Large intestine (tissue), 3 donors: ENCODE results near the gene CD34. TPM values are rescaled to one million over a fixed set of nuclear protein-coding genes. Genes with fewer than 3 reads are reported as not detected.

Source experiments
- DNase-seq, 2 donors: peaks; one replicate each; pipeline versions ENCODE4 v3.0.0 to v3.0.0-alpha.2; 2013
- H3K27ac ChIP-seq: one replicate; pipeline ENCODE4 v1.5.1; 2013; ENCODE audit warnings: low read length
- H3K27me3 ChIP-seq: 2 replicates; pipeline ENCODE4 v1.6.1; 2013; ENCODE audit warnings: low read length; ENCODE audit not compliant: control insufficient read depth, insufficient read depth
- H3K36me3 ChIP-seq: 2 replicates; pipeline ENCODE4 v1.6.1; 2013; ENCODE audit warnings: low read length; ENCODE audit not compliant: control insufficient read depth, insufficient read depth
- H3K4me1 ChIP-seq: one replicate; pipeline ENCODE4 v1.6.1; 2013; ENCODE audit warnings: low read length; ENCODE audit not compliant: control insufficient read depth, insufficient read depth
- H3K4me3 ChIP-seq: one replicate; pipeline ENCODE4 v1.5.1; 2013; ENCODE audit warnings: low read length
- H3K9me3 ChIP-seq: one replicate; pipeline ENCODE4 v1.6.1; 2013; ENCODE audit warnings: mild to moderate bottlenecking, low read depth, low read length, moderate library complexity; ENCODE audit not compliant: control insufficient read depth
- WGBS: methylation state at CpG from one replicate; pipeline ENCODE4 v1.1.5; 2013; ENCODE audit warnings: low lambda C conversion rate; ENCODE audit not compliant: insufficient coverage; 5-methylcytosine and 5-hydroxymethylcytosine counted together
- polyA plus RNA-seq: library from polyadenylated mRNA; unstranded; fragments of 120-200 nt; gene quantifications from one replicate; pipeline ENCODE4 v1.2.1, GENCODE V29; 2013

CD34 gene
- polyA plus RNA-seq, 1 donor = 33.1 TPM

DNA sequence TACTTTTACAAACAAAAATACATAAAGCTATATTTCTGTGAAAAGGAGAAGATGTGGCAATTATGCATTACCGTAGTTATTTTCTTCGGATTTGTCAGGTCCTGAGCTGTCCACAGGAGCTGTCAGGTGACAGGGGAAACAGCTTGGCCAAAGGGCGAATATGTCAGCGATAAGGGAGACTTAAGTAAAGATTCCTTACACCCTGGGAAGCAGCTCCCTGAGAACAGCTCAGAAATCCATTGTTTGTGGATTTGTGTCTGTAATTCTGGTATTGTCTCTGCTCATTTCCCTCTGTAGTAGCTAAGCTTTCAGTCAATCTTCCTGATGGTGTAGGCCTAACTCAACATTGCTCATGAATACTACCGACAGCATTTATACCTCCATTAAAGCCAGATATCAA lies 7.1 kb upstream of the CD34 start:
- peaks cover 3% of the 10 kb centered on the region for H3K27me3 ChIP-seq
- H3K9me3 ChIP-seq = no peaks in the 10 kb centered on the region
- H3K27ac ChIP-seq = peak overlapping the region; percentile 58
- DNase-seq = peak; percentile 85 to 90
- 20% methylated on average over 1 of the region's 5 CpGs for WGBS
- H3K36me3 ChIP-seq = no peaks in the 10 kb centered on the region
- no peak overlapping the region for H3K4me3 ChIP-seq
- peaks cover 16% of the 10 kb centered on the region for H3K4me1 ChIP-seq

GRCh38 chr1:207917080-207917479 lies 6.2 kb upstream of the CD34 start:
- no peak for DNase-seq
- no CpG with 5 or more reads among the region's 4 CpGs for WGBS

GRCh38 chr1:207913951-207914350 lies 3.0 kb upstream of the CD34 start:
- WGBS = no CpG with 5 or more reads among the region's 1 CpG
- Histone ChIP-seq H3K36me3 (no peaks in the 10 kb centered on the region), H3K27me3 (peaks cover 40% of the 10 kb centered on the region), H3K27ac (no peak overlapping the region), H3K4me1 (peaks cover 15% of the 10 kb centered on the region), H3K4me3 (no peak overlapping the region), H3K9me3 (no peaks in the 10 kb centered on the region)
- peak in 1 of 2 donors; percentile 43 for DNase-seq

More at GRCh38 chr1:207917080-207917479, 6.2 kb upstream of the CD34 start:
- no peaks in the 10 kb centered on the region for H3K36me3 ChIP-seq
- peak overlapping the region; percentile 58 for H3K27ac ChIP-seq
- no peaks in the 10 kb centered on the region for H3K9me3 ChIP-seq
- no peak overlapping the region for H3K4me3 ChIP-seq
- peaks cover 16% of the 10 kb centered on the region for H3K4me1 ChIP-seq
- H3K27me3 ChIP-seq = peaks cover 12% of the 10 kb centered on the region

DNA sequence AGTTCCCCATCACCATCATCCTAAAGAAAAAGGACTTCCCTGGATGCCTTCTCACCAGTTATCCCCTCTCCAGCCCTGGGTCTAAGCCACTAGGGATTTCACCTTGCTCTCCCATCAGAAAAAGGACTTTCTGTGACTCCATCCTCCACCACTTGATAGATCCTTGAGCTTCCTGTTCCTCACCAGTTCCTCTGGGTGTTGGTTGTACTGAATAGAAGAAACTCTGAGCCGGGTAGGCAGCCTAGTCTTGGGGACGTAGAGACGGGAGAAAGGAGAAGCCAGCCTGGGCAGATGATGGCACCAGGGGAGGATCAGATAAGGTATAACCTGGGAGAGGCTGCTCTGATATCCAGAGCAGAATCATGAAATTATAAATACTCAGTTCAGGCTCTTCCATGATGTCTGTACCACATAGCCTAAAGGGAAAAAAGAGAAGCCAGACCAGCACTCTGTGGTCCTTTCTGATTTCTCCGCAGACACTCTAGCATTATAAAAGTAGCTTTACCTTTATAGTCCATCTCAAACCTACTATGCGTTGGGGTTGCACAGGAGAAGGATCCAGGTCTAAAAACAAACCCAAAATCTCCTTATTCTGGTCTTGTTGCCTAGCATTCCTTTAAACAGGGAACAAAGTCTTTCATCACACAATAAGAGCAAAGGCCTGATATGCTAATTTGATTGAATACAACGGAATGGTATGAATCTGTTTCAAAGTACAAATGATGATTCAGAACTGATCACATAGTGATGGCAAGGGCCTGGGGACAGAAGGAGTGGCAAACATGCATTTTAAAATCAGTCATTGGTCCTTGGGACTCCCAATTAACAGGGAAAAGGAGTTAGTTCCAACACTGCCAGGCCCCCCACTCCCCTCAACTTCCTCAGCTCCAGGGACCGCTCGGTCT lies 1.2 kb upstream of the CD34 start:
- Histone ChIP-seq H3K9me3 (no peaks in the 10 kb centered on the region), H3K27me3 (peaks cover 41% of the 10 kb centered on the region), H3K4me3 (no peak overlapping the region), H3K27ac (no peak overlapping the region), H3K36me3 (no peaks in the 10 kb centered on the region), H3K4me1 (no peaks in the 10 kb centered on the region)
- no peak for DNase-seq
- 100% methylated on average over 1 of the region's 8 CpGs for WGBS

DNA sequence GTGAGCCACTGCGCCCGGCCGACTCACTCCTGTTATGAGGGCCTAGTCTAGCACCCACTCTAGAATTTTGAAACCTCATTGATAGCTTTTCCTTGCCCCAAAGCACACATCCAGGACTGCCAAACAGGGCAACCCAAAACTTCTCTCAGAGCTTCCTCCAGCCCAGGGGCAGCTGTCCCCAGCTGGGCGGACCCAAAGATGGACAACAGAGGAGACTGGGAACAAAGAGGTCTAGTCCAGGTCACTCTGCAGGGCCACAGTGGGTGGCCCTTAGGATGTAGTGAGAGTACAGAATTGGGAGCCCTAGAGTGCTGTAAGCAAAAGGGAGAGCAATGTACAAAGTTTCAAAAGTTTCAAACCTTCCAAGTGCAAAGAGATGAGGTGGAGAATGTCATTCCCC lies 1.2 kb downstream of the CD34 start:
- peak overlapping the region; percentile 40 for H3K4me3 ChIP-seq

DNA sequence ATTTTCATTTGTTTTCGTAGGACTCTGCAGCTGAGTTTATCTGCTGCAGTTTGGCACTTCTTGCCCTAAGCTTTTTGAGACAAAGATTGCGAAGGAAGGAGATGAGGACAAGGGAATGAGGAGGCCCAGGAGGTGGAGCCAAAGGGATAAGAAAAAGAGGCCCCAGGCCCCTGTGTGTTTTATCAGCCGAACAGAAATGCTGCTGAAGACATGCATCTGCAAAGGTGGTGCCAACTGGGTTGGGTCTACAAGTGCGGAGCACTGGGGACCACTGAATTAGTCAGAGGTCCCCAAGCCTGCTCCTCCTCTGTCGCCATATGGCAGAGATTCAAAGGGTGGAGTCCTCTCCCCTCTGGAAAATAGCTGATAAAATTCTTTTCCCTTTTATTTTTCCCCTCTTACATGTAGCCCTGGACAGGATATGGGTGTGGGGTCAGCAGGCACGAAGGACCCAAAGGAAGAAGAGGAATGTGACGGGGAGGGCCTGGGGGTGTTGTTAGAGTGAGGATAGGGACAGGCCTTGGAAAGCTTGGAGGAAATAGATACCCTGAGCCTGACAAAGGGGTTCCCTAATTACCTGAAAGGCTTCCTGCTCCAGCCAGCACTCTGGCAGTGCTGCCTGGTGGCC lies 2.7 kb downstream of the CD34 start:
- 72% methylated on average over 2 of the region's 7 CpGs for WGBS
- H3K27me3 ChIP-seq = peaks cover 39% of the 10 kb centered on the region
- no peaks in the 10 kb centered on the region for H3K36me3 ChIP-seq
- no peak overlapping the region for H3K27ac ChIP-seq
- no peaks in the 10 kb centered on the region for H3K4me1 ChIP-seq
- DNase-seq = no peak
- H3K9me3 ChIP-seq = no peaks in the 10 kb centered on the region
- H3K4me3 ChIP-seq = no peak overlapping the region

More for the DNA sequence above, 1.2 kb downstream of the CD34 start:
- Histone ChIP-seq H3K4me1 (no peaks in the 10 kb centered on the region), H3K27ac (no peak overlapping the region), H3K36me3 (no peaks in the 10 kb centered on the region), H3K9me3 (no peaks in the 10 kb centered on the region), H3K27me3 (peaks cover 41% of the 10 kb centered on the region)
- WGBS = no CpG with 5 or more reads among the region's 4 CpGs
- DNase-seq = no peak

DNA sequence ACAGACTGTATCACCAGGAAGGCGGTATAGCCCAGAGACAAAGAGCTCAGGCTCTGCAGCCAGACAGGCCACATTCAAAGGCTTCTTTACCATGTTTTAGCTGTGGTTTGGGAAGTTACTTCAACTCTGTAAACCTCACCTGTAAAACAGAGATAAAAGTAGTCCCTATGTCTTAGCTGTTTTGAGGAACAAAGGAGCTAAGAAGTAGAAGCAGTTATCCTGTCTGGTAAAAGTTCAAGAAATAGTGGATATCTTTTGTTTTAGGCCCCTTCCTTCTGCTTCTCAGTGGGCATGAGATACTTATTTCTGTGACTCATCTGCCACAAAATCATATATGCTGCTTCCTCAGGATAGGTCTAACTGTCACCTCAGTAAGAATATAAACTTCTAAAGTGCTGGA lies 6.5 kb downstream of the CD34 start:
- WGBS = no CpG with 5 or more reads among the region's 1 CpG

DNA sequence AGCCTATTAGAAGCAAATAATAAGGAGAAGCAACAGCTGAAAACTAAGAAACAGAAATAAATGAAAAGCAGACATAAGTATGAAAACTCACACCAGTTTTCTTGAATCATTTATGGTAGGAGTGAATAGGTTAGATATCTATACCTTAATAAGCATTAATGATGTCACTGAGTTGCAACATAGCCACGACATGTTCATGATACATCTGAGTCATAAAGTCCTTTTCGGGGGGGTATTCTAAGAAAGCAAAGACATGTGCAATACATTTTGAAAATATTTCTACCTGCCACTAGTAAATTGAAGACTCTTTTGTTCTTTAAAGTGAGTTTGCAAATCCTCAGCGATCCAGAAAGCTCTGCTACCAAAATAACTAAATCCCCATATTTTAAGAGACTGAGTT lies 7.2 kb downstream of the CD34 start:
- DNase-seq = no peak
- no peak overlapping the region for H3K27ac ChIP-seq
- WGBS = 85% methylated on average over 2 of the region's 3 CpGs

More for the DNA sequence above, 6.5 kb downstream of the CD34 start:
- no peaks in the 10 kb centered on the region for H3K36me3 ChIP-seq
- H3K9me3 ChIP-seq = no peaks in the 10 kb centered on the region
- no peak overlapping the region for H3K27ac ChIP-seq
- peaks cover 3% of the 10 kb centered on the region for H3K27me3 ChIP-seq
- DNase-seq = no peak
- no peaks in the 10 kb centered on the region for H3K4me1 ChIP-seq
- H3K4me3 ChIP-seq = no peak overlapping the region

DNA sequence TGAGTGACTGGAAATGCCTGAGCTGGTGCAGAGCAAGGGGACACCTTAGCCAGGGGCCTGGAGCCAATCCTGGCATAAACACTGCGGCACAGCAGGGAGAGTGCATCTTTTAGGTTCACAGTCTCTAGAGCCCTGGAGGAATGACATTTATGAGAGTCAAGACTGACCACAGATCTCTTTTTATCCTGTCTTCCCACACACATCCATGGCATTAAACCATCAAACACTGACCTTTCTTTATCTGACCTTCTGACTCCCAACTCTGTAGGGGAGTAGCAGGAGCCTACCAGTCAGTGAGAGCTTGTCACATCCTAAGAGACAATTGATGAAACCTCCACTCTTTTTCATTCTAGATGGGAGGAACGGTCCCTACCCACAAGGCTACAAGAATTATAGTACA lies 7.9 kb downstream of the CD34 start:
- H3K4me1 ChIP-seq = no peaks in the 10 kb centered on the region
- H3K27ac ChIP-seq = no peak overlapping the region
- no peaks in the 10 kb centered on the region for H3K36me3 ChIP-seq
- DNase-seq = no peak
- H3K4me3 ChIP-seq = no peak overlapping the region
- no peaks in the 10 kb centered on the region for H3K9me3 ChIP-seq
- 100% methylated on average over 1 of the region's 2 CpGs for WGBS
- no peaks in the 10 kb centered on the region for H3K27me3 ChIP-seq

More for the DNA sequence above, 7.2 kb downstream of the CD34 start:
- no peaks in the 10 kb centered on the region for H3K9me3 ChIP-seq
- no peaks in the 10 kb centered on the region for H3K27me3 ChIP-seq
- no peak overlapping the region for H3K4me3 ChIP-seq
- H3K36me3 ChIP-seq = no peaks in the 10 kb centered on the region
- H3K4me1 ChIP-seq = no peaks in the 10 kb centered on the region

DNA sequence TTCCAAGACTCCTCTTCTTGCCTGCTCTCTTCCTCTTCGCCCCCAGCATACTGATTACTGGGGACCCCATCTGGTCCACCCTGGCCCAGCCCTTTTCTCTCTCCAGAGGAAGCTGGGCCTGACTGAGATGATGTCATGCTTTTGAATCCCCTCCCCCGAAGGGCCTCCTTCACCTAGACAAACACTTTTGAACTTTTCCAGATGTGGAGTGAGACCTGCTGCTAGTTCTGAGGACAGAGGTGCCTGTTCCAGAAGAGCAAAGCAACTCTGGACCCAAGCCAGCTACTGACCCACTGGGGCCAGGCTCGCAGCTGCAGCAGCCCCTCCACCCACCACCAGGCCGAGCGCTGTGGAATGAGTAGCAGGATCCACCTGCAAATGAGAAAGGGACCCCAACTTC lies 8.4 kb downstream of the CD34 start:
- no peak for DNase-seq
- Histone ChIP-seq H3K36me3 (no peaks in the 10 kb centered on the region), H3K9me3 (no peaks in the 10 kb centered on the region), H3K4me3 (no peak overlapping the region), H3K4me1 (no peaks in the 10 kb centered on the region), H3K27ac (no peak overlapping the region), H3K27me3 (no peaks in the 10 kb centered on the region)
- WGBS = 57% methylated on average over 1 of the region's 5 CpGs
